Spleen (tissue), 11 donors: ENCODE measurements around the gene STAT4. TPM values are rescaled to one million over a fixed set of nuclear protein-coding genes. Genes with fewer than 3 reads are reported as not detected.
A peak's percentile ranks its signal among the peaks of the same experiment; 100 is the strongest.

ENCODE experiments used
- DNase-seq: peaks from one replicate; pipeline ENCODE4 v3.0.0-alpha.2; 2020
- H3K27ac ChIP-seq, 8 donors: fragments of 200-600 bp; sonication (generic) in 7 of 8; 1 replicate in 4 of 8; 2 replicates in 4 of 8; pipeline versions ENCODE4 v1.5.0 to v1.8.0; 2016 to 2021; ENCODE audit warnings: inconsistent platforms in 4 of 8, mild to moderate bottlenecking in 4 of 8, moderate library complexity in 1 of 8
- H3K27me3 ChIP-seq, 7 donors: fragments of 200-600 bp; sonication (generic) in 6 of 7; replicated peaks in 1 of 7; 1 replicate in 4 of 7; 2 replicates in 3 of 7; pipeline versions ENCODE4 v1.5.0 to v1.8.0; 2016 to 2021; ENCODE audit warnings: inconsistent platforms in 3 of 7, mild to moderate bottlenecking in 1 of 7
- H3K36me3 ChIP-seq, 6 donors: fragments of 200-600 bp; sonication (generic) in 5 of 6; 1 replicate in 4 of 6; 2 replicates in 2 of 6; pipeline versions ENCODE4 v1.5.0 to v1.8.0; 2016 to 2021; ENCODE audit warnings: inconsistent platforms in 2 of 6
- H3K4me1 ChIP-seq, 6 donors: fragments of 200-600 bp; sonication (generic) in 5 of 6; 1 replicate in 3 of 6; 2 replicates in 3 of 6; pipeline versions ENCODE4 v1.5.0 to v1.8.0; 2016 to 2021; ENCODE audit warnings: inconsistent platforms in 3 of 6
- H3K4me3 ChIP-seq, 8 donors: fragments of 200-600 bp; sonication (generic) in 7 of 8; 1 replicate in 4 of 8; 2 replicates in 4 of 8; pipeline versions ENCODE4 v1.5.0 to v1.8.0; 2016 to 2021; ENCODE audit warnings: inconsistent platforms in 4 of 8, mild to moderate bottlenecking in 4 of 8, moderate library complexity in 2 of 8
- H3K9me3 ChIP-seq, 8 donors: fragments of 200-600 bp; sonication (generic) in 7 of 8; 1 replicate in 4 of 8; 2 replicates in 4 of 8; pipeline versions ENCODE4 v1.5.0 to v1.8.0; 2016 to 2021; ENCODE audit warnings: inconsistent platforms in 4 of 8
- POLR2A ChIP-seq, 3 donors: fragments of 450-650 bp; IDR thresholded peaks; one replicate each; pipeline ENCODE4 v1.5.1; 2017; ENCODE audit warnings: antibody characterized with exemption in 3 of 3, mild to moderate bottlenecking in 1 of 3
- POLR2AphosphoS5 ChIP-seq, 3 donors: sonication (generic); formaldehyde crosslinking; IDR thresholded peaks; one replicate each; pipeline ENCODE4 v1.5.1; 2017; ENCODE audit warnings: antibody characterized with exemption in 3 of 3
- WGBS, 5 donors: extraction: QIAGEN DNeasy Blood & Tissue Kit in 3 of 5; methylation state at CpG; one replicate each; pipeline versions ENCODE4 v1.1.5 to v1.1.7; 2013 to 2018; 5-methylcytosine and 5-hydroxymethylcytosine counted together
- intact Hi-C: fragments of 100-400 bp; cut with DNase I; formaldehyde crosslinking; loops from one replicate; pipeline ENCODE4 v1.15.0; 2023; ENCODE audit warnings: low total_unique reads
- polyA plus RNA-seq, 3 donors: library from polyadenylated mRNA; stranded (reverse); fragments of 200-250 nt; gene quantifications; one replicate each; pipeline ENCODE4 v1.2.1, GENCODE V29; 2013
- total RNA-seq, 7 donors: library from RNA; depleted of rRNA in 3 of 7; stranded (reverse); fragments of >200 nt in 3 of 7; fragmentation: NEBNext Ultra II Directional in 4 of 7; extraction: Animal tissue kit (Norgen Biotek cat#: 25700) in 4 of 7; gene quantifications; one replicate each; pipeline versions ENCODE4 v1.1.0 to v1.2.1, GENCODE V29; 2016 to 2021
- TF ChIP-seq, protein P1 (sequence below), 11 experiments: fragments of 200-600 bp in 7 of 11; fragments of 450-650 bp in 4 of 11; sonication (generic) in 4 of 11; IDR thresholded peaks in 8 of 11; conservative IDR thresholded peaks in 3 of 11; 1 replicate in 7 of 11; 2 replicates in 4 of 11; pipeline versions ENCODE4 v1.4.0 to v1.8.0; 2016 to 2021; ENCODE audit warnings: antibody characterized with exemption in 11 of 11, inconsistent platforms in 4 of 11, mild to moderate bottlenecking in 1 of 11
- donor health status: healthy with polysubstance abuse.
- donor health status: DM: no; HTN: no; CAD: no; lungs with moderate emphysema.
- donor health status: DM: no; HTN: no; CAD: no.
- donor health status: Bipolar disorder and iron deficiency.
- donor health status: healthy.
- donor health status: DM: no; HTN: no; CAD: no.
- donor health status: DM: yes; HTN: yes; CAD: no.

The STAT4 gene
- total and polyA plus RNA-seq, 10 donors, result 4.0 to 36.7 (median 25.6) TPM

- WGBS, 5 donors, result 19 to 32% (median 26%) methylated on average over 14 of the region's 14 CpGs
- no peaks in the 10 kb centered on the region for H3K27me3 ChIP-seq
- peak overlapping the region; percentile 88 to 99 (median 94) for H3K4me3 ChIP-seq
- peak overlapping the region; percentile 86 to 97 (median 95) for H3K27ac ChIP-seq
- intact Hi-C loops, result no loop called here
- no peaks in the 10 kb centered on the region for H3K9me3 ChIP-seq
- TF ChIP-seq POLR2A (IDR thresholded peaks at IDR 0.05) (no peak), POLR2AphosphoS5 (IDR thresholded peaks at IDR 0.05) (no peak)
- TF ChIP-seq, protein P1, sequence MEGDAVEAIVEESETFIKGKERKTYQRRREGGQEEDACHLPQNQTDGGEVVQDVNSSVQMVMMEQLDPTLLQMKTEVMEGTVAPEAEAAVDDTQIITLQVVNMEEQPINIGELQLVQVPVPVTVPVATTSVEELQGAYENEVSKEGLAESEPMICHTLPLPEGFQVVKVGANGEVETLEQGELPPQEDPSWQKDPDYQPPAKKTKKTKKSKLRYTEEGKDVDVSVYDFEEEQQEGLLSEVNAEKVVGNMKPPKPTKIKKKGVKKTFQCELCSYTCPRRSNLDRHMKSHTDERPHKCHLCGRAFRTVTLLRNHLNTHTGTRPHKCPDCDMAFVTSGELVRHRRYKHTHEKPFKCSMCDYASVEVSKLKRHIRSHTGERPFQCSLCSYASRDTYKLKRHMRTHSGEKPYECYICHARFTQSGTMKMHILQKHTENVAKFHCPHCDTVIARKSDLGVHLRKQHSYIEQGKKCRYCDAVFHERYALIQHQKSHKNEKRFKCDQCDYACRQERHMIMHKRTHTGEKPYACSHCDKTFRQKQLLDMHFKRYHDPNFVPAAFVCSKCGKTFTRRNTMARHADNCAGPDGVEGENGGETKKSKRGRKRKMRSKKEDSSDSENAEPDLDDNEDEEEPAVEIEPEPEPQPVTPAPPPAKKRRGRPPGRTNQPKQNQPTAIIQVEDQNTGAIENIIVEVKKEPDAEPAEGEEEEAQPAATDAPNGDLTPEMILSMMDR (IDR thresholded peaks at IDR 0.05 in 8 of 11, conservative IDR thresholded peaks at IDR 0.05 in 3 of 11), result no peak
- peaks cover 48 to 78% (median 67%) of the 10 kb centered on the region in 6 donors for H3K4me1 ChIP-seq
- peaks cover 0 to 49% (median 20%) of the 10 kb centered on the region in 6 donors for H3K36me3 ChIP-seq
- DNase-seq, result no peak
Measured at GRCh38 chr2:191012845-191013681, 137.7 kb downstream of the STAT4 start.

DNA sequence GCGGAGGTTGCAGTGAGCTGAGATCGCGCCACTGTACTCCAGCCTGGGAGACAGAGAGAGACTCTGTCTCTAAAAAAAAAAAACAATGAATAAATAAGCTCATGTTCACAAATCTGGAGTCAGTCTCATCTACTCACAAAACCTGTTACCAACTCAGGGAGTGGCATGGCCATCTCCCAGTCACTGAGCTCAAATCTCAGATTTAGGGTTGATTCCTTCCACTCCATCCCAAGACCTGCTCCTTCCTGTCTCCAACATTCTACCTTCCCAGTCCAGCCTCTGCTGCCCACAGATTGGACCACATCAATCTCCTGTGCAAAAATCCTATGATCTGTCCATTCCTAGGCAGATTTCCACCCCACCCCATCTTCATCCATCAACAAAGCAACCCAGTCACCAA, 138.4 kb downstream of the STAT4 start:
- Histone ChIP-seq H3K36me3 (peaks cover 3 to 57% (median 27%) of the 10 kb centered on the region in 6 donors), H3K4me3 (peak overlapping the region; percentile 88 to 99 (median 94)), H3K4me1 (peaks cover 48 to 80% (median 70%) of the 10 kb centered on the region in 6 donors), H3K9me3 (no peaks in the 10 kb centered on the region), H3K27me3 (no peaks in the 10 kb centered on the region), H3K27ac (peak overlapping the region in 7 of 8 donors; percentile 89 to 97 (median 96))
- intact Hi-C loops, result no loop called here
- no peak for DNase-seq
- WGBS, 5 donors, result 75 to 100% (median 82%) methylated on average over 3 of the region's 3 CpGs
- TF ChIP-seq POLR2AphosphoS5 (IDR thresholded peaks at IDR 0.05) (no peak), POLR2A (IDR thresholded peaks at IDR 0.05) (no peak)
- TF ChIP-seq, protein P1 (IDR thresholded peaks at IDR 0.05 in 8 of 11, conservative IDR thresholded peaks at IDR 0.05 in 3 of 11), result no peak

GRCh38 chr2:191010887-191011885, 139.6 kb downstream of the STAT4 start:
- TF ChIP-seq POLR2AphosphoS5 (IDR thresholded peaks at IDR 0.05), result no peak
- peak overlapping the region in 6 of 8 donors; percentile 4 to 97 (median 55) for H3K27ac ChIP-seq
- DNase-seq, result no peak
- H3K27me3 ChIP-seq, result no peaks in the 10 kb centered on the region
- H3K36me3 ChIP-seq, result peaks cover 3 to 68% (median 39%) of the 10 kb centered on the region in 6 donors
- no peaks in the 10 kb centered on the region for H3K9me3 ChIP-seq
- intact Hi-C loops, result no loop called here
- peak overlapping the region in 6 of 8 donors; percentile 88 to 98 (median 94) for H3K4me3 ChIP-seq
- H3K4me1 ChIP-seq, result peaks cover 48 to 92% (median 70%) of the 10 kb centered on the region in 6 donors
- 70 to 80% (median 78%) methylated on average over 14 of the region's 14 CpGs for WGBS, 5 donors

DNA sequence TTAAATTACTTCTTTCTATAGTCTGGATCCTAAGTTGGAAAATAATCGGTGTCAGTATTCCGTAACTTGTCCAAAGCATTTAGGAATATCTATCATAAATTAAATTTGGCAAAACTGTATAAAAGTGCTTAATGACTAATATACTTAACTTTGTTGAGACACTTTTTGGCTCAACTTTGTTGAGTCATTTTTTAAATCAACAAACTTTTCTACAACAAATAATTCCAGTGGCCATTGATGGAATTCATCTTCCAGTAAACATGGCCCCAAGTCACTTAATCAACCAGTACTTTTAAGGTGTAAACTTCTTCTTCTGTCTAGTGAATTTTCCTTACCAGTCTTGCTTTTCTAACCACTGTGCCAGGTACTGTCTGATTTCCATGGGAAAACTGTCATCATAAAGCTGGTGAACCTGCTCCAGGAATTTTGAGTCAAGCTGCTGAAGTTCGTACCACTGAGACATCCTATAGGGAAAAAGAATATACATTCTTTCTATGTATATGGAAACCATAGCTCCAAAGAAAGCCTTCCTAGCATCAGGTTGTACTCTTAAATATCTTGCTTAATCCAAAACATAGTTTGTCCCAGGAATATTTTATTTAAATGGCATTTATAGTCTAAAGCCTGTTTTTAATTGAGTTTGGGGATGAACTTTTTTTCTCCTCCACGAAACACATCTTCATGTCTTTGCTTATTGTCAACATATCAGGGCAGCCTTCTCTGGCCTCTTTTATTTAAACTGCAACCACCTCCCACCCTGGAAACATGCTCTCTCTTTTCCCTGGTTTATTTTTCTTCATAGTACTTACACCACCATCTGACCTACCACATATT, 141.0 kb downstream of the STAT4 start:
- no peaks in the 10 kb centered on the region for H3K27me3 ChIP-seq
- H3K36me3 ChIP-seq, result peaks cover 7 to 82% (median 53%) of the 10 kb centered on the region in 6 donors
- no peak for TF ChIP-seq POLR2A (IDR thresholded peaks at IDR 0.05)
- no peak for TF ChIP-seq POLR2AphosphoS5 (IDR thresholded peaks at IDR 0.05)
- TF ChIP-seq, protein P1 (IDR thresholded peaks at IDR 0.05 in 8 of 11, conservative IDR thresholded peaks at IDR 0.05 in 3 of 11), result no peak
- no peaks in the 10 kb centered on the region for H3K9me3 ChIP-seq
- WGBS, 5 donors, result 91 to 99% (median 94%) methylated on average over 4 of the region's 4 CpGs
- no peak overlapping the region for H3K4me3 ChIP-seq
- peak overlapping the region in 2 of 8 donors; percentile 1 to 29 for H3K27ac ChIP-seq
- DNase-seq, result no peak
- intact Hi-C loops, result no loop called here
- H3K4me1 ChIP-seq, result peaks cover 39 to 93% (median 61%) of the 10 kb centered on the region in 6 donors
